CMK (cell line): ENCODE measurements around the gene TMEM30B.

ENCODE experiments used
- DNase-seq: peaks from one replicate; pipeline ENCODE4 v3.0.0-alpha.2; 2010; ENCODE audit warnings: low read depth

TMEM30B gene

DNA sequence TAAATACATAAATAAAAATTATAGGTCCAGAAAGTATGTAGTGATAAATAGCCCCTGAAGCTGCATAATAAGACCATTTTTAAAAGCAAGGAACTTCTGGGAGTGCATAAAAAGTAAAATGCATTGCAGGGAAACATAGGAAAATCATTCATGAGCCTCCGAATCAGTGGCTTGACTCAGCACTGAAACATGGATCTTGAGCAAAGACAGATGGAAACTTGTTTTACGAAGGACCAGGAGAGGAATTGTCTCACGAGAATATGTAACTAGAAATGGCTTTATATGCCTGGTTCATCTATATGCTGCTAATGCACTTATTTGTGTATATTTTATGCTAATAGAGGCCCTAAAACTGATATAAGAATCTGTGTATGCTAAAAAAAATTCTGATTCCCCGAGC is 14.7 kb downstream of the TMEM30B start:
- no peak for DNase-seq

DNA sequence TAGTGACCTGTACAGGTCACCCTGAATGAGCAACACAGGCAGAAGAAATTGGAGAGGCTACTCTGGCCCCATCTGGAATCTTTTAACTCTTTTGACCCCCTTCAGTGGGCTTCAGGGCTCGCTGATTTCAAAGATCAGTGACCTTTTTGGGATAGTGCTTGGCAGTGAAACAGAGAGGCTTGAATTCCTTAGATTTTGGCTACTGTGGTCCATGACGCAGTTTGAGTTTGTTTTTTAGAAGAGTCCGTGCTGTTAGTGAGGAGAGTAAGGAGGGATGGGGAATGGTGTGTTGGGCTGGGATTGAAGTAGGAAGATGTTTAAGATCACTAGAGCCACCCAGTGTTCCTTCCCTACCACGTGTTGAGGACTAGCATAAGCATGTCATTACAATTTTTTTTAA is 16.5 kb downstream of the TMEM30B start:
- DNase-seq = no peak

DNA sequence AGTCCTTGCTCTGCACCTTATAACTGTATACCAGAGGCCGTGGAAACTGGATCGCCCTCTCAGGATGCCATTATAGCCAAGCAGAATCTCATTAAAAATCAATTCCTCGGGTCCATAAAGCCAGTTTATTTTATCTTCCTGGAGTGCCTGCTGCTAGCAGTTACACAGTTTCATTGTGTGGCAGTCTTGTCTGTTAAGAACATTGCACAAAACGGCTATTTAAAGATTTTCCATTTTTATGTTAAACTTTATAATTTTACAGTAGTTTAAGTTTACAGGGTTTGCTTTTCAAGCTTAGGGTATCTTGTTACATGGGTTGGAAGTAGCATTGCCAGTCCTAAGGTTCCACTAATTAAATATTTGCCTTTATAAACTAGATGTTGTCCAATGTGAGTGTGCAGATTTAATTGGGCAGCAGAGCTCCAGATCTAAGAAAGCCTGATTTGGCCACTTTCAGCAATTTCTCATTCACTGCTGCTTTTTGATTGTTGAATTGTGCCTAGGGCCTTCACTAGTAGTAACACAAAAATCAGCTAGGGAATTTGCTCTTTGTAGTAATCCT is 17.0 kb downstream of the TMEM30B start:
- DNase-seq = no peak

DNA sequence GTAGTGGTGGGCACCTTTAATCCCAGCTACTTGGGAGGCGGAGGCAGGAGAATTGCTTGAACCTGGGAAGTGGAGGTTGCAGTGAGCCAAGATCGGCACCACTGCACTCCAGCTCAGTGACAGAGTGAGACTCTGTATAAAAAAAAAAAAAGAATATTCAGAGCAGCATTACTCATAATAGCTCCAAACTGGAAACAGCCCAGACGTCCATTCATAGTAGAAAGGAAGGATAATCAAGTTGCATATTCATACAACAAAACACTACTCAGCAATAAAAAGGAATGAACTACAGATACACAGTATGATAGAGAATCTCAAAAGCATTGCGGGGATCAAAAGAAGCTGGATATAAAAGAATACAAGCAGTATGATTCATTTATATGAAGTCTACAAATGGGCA is 19.1 kb downstream of the TMEM30B start:
- no peak for DNase-seq

DNA sequence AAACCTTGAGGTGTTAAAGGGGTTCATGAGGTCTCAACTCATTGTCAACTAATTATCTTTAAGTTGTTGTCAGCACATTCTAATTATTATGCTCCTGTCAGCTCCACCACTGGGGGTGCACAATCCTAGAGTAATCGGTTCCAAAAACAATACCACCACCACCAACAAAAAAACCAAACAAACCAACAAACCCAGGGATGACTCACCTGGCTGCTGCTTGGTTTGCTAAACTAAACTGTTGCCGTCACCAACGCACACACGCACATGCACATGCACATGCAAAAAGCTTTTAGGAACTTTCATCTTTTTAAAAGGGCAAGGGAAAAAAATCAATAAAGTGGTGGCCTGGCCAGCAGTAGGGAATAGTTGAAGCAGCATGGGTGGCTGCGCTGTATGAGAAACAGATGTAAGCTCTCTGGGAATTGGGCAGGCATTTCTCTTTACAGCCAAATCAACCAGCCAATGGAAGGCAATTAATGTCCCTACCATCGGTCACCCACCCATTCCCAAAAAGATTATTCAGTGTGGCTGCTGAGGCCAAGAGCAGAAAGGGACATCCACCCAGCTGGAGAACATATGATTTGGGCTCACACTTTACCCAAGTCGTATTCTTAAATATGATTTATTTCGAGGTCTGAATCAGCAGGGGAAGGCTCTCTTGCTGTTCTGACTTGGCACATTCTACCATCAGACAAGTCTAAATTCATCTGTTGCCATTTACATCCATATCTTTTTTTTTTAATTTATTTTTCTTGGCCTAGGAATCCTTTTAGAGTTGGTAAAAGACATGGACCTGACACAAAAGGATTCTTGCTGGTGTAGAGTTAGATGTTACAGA is 20.0 kb downstream of the TMEM30B start:
- no peak for DNase-seq

DNA sequence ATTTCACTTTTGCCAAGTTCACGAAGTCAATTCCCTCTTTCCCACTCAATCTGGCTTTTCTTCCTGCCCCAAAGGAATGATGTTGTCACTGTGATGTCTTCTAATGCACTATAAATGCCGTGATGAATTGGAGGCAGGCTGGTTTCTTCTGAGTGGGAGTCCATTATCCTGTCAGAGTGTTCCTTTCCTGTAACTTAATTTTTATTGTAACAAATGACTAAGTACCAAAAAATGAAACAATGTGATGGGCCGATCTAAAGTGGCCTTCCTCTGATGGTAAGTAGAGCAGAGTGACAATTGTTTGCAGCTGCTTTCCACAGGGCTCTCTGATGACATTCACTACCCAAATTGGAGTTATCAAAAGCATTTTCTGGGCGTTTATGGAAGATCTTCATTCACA is 22.2 kb downstream of the TMEM30B start:
- DNase-seq = no peak

DNA sequence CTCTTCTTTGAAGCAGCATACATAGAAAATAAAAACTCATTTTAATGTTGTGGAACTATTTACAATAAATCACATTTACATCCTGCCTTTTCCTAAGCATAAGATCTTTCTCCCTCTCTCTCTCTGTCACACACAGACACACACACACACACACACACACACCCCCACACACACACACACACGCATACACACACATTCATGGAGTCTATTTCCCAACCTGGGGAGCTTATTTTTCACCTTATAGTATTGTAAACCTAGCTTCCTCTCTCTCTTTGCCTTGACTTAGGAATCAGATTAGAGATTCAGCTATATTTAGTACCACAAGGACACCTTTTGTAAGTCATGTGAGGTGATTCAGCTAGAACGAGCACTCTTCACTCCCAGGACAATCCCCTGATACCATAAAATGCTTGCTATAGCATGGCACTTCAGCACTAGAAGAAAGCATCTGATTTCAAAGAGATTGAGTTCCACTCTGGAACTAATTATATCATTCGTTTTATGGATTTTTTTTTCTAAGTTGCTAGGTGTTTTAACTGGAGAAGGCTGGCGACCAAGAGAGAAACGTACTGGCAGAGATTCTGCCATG is 23.6 kb downstream of the TMEM30B start:
- DNase-seq = no peak

DNA sequence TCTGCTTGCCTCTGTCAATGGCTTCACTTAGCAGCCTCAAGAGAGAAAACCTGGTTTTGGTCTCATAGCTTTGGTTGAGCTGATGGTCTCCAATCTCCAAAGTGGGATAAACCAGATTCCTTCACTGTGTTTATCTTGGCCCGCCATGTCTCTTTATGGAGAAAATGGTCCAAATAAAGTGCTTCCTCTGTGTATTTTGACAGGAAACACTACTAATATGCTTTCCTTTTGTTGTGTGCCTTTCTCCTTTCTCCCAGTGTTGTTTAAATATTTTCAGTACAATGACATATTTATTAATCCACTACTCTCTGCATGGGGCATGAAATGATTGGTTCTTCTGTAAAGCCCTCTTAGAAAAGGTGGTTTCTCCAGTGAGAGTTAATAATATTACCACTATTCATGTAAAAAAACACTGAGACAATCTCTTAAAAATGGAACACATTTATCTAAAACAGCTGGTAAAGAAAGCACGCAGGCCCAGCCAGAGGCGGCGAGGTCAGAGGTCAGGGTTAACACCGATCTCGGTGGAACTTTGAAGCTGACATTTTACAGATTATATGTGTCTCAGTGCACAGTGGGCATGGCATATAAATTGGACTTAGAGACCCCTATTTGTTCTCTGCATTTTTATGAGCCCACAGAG is 24.2 kb downstream of the TMEM30B start:
- DNase-seq = no peak

DNA sequence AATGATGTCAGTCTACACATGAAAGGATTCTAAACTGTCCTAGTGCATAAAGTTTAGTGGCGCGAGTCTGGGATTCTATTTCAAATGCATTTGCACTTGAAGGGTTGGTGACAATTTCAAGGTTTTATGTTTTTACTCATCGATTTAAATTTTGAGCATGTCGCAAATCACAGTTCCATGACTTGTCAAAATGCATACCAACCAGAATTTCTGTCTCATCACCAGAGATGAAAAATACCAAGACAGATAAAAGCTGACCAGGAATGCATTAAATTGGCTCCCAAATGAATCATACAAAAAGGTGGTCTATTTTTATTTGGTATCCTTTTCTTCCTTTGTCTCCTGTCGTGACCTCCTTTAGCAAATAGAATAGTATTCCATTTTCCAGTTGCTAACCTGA is 25.2 kb downstream of the TMEM30B start:
- no peak for DNase-seq

DNA sequence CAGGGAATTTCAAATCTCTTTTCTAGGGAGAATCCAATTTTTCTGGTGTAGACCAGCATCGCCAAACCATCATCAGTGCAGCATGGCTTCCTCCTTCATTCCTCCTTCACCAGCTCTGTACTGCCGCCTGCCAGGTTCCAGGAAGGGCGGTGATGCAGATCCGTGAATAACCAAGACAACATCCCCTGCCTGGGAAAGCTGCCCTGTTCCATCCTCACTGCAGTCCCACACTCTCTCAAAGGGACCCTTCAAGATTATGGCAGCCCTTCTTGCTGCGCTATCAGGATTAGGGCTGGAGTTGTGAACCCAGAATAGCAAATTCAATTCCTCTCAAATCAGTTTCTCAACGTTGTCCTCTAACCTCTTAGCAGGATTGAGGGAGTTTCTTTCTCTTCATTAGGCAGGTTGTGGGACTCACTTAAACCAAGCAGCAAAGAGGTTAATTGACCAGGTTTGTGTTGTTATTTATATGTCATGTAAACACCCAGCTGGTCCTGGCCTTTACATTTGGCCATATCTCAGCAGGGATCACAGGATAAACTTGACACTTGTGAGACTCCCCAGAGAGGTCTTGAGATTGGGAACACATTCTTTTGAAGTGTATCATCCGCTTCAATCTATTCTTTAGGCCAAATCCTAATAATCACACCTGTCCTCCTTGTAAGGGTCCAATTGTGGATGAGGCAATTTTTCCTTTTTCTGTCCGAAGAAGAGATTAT is 26.2 kb downstream of the TMEM30B start:
- DNase-seq = no peak

DNA sequence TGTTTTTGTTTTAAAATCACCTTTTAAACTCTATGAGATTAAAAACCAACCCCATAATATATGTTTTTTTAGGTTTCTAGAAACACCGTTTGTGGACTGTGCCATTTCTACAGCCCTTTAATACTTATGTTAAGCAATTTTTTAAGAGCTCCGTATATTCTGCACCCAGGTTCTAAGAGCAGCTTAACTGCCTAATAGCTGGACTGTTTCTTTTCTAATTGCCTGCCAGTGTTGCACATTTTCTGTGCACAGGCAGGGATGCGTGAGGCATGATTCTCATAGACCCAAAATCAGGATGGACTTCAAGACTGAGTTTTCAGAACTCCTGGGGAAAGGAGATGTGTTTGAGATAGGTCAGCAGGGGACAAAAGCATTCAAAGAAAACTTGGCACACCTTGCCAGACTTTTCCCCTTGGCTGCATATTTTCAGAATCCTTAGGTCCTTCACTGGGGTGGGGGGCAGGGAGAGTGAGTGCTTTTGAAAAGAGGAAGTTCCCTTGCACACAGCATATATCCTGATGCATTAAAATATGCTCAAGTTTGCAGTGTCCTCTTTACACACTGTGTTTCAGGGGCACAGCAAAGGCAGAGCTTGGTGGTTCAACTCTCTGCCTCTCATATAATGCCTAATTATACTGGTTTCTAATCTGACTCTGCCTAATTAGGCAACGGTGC is 27.9 kb downstream of the TMEM30B start:
- DNase-seq = no peak

DNA sequence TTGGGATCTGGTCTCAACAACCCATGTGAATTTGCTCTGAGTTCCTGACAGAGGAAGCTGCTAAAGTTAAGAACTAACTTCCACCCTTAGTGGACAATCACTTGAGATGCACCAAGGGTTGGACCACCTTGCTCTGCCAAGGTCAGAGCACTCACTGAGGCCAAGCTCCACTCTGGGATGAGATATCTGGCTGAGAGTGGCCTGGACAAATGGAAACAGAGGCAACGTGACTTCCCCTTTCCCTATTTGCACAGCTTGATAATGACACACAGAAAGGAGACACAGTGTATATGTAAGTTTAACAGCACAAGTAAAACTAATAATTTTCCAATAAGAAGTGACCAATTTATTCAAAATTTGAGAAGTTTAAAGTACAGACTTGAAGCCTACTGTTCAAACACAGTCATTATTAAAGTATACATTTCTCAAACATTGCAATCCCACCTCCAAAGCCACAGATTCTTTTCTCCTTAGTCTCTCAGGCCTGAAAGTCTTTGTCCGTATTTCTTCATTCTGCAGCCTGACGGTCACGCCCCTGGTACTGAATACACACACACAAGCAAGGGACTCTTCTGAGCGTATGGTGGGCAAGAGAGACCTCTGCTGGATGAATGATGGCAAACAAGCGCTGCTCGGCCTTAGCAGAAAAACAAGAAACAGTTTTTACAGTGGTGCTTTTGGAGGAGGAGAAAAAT is 28.6 kb downstream of the TMEM30B start:
- DNase-seq = peak; percentile 45

DNA sequence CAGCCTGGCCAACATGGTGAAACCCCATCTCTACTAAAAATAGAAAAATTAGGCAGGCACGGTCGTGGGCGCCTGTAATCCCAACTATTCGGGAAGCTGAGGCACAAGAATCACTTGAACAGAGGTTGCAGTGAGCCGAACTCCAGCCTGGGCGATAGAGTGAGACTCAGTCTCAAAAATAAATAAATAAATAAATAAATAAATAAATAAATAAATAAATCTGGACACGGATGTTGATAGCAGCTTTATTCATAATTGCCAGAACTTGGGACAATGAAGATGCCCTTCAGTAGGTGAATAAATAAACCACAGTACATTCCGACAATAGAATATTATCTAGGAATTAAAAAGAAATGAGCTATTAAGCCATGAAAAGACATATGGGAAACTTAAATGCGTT is 31.1 kb downstream of the TMEM30B start:
- no peak for DNase-seq

DNA sequence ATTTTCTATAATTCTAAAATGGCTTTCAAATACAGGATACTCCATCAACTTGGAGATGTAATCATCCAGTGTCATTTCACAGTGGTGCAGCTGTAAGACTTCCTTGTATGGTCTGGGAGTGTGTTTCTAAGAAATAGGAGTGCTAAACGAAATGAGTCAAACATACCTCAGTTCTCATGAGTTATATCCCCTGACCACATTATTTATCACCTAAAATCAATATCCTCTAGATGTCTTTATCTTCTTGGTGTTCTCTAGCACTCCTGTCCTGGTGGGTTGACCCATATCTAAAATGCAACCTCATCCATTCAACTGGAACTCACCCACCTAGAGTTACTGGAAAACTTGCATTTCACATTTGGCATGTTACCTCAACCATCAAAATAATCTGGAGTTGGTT is 33.2 kb downstream of the TMEM30B start:
- no peak for DNase-seq

DNA sequence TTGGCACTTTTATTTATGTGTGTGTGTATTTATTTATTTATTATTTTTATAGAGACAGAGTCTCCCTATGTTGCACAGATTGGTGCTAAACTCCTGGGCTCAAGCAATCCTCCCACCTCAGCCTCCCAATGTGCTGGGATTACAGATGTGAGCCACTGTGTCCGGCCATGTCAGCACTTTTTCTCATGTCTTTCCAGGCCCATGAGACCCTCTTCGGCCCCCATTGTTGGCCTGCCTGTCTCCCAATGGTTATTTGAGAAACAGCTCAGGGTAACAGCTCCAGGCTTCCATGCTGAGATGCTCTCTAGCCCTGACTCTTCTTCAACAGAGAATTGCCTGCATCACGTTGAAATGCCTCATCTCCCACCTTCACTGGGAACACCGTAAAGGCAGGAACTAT is 34.4 kb downstream of the TMEM30B start:
- no peak for DNase-seq

DNA sequence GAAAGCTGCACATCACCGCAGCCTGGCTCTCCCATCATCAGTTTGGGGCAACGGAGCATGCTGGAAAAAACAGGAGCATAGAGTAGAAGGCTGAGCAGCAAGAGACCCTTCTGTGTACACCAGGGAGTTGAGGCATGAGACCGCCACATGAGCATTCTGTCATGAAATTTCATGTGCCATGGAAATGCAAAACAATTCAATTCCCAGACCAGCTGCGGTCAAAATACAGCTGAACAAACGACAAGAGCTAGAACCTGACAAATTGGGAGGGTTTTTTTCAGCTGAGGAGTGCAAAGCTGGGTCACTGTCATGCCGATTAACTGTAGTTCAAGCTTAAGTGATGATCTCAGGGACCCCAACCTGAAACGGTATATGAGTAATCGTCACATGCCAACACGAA is 37.1 kb downstream of the TMEM30B start:
- DNase-seq = no peak

DNA sequence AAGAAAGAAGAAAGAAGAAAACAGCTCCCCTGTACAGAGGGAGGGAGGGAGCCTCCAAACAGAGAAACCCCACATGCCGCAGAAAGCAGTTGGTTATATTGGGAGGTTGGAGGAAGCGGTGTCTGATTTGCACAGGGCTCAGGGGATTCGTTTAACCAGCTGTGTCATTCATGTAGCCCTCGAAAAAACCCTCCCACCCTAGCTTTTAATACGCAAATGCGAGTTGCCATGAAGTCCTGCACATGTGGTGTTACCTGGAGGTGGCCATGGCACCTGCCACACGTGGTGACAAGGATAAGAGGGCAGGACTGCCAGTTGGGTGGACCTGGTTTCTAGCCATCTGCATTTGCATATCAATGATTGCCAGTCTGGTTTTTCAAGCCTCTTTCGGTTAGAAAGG is 40.9 kb downstream of the TMEM30B start:
- DNase-seq = no peak

DNA sequence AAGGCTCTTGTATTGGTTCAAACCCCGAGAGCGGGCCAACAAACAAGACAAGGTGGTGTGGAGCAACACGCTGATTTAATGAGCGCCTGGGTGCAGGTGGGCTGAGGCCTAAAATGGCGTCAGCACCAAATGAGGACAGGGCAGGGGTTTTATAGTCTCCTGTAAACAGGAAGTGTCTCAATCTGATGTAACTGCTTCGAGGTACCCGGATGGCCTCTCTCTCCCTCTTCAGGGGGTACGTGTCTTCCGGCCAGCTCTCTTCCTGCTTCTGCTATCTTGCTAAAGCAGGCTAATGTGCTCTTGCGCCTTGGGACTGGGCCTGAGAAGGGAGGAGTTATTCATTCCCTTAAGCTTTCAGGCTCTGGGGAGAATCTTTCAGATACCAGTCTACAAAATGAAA is 41.9 kb downstream of the TMEM30B start:
- peak; percentile 63 for DNase-seq

DNA sequence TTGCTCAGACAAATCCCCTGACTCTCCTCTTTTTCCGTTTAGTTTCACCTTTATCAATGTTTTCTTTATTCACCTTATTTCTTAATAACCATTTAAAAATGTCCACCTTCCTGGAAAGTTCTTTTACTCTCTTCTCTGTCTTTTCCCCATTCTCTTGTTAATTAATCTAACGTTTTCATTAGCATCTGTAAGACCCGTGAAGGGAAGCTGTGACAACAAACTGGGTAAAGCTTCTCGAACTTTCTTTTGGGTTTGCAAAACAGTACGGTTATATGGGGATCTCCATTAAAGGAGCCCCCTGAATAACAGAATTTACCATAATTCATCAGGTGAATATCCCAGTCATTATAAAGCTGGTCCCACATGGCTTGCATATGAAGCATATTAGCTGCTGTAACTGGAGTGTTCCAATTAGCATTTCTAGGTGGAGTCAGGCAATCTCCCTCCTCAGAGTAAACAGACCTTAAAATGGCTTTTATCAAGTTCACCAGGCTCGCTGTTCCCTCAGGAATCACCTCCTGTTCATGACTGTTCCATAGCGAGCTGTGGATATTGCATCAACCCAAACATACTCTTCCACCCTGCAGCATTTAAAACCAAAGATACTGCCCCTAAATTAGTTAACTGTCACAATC is 42.4 kb downstream of the TMEM30B start:
- DNase-seq = no peak

DNA sequence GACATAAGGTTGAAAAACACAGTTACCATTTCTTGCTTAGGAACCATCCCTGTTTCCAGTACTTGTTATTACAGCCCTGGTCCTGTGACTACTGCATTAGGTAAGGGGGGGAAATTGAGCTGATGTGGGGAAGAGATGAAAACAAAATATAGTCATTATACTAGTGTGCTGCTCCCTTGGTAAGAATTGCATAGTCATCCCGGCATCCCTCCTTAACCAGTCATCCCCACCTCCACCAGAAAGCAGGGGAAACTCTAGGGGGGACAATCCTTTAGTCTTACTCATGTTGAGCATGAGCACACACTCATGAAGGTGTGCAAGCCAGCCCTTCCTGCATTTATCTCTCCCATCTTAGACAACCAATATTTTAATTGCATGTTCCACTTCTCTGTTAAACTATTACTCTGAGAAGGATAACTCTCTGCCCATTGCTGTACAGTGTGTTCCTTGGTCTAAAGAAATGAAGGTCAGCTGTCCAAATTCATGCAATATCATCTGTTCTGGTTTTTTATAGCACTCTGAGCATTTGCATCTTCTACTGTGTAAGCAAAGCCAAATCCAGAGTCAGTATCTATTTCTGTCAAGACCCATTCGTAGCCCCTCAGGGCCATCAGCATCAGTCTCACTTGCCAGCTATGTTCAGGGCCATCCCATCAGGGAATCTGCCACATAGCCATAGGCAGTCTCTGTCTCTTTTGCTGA is 46.8 kb downstream of the TMEM30B start:
- DNase-seq = no peak
